OCI-M2 (cell line): ENCODE data around the gene DPF3.

Experiments used
- DNase-seq: peaks from one replicate; lab custom pipeline; 2025; ENCODE audit not compliant: unreplicated experiment; lab: John Stamatoyannopoulos, UW

The DPF3 gene

GRCh38 chr14:72576258-72576657 is 317.6 kb downstream of the DPF3 start:
- no peak for DNase-seq

- DNase-seq: no peak
These were observed 319.2 kb downstream of the DPF3 start for GRCh38 chr14:72574715-72575114.

- no peak for DNase-seq
These were observed 320.0 kb downstream of the DPF3 start for GRCh38 chr14:72573725-72574417.
